GM19328 (cell line): ENCODE measurements around the gene OR52E8.

Experiments used
- ATAC-seq: cut with Tn5 transposase; IDR thresholded peaks from one replicate; pipeline ENCODE4 v1.9.1; 2021; ENCODE audit warnings: mild to moderate bottlenecking, moderate library complexity; ENCODE audit not compliant: unreplicated experiment

The OR52E8 gene

DNA sequence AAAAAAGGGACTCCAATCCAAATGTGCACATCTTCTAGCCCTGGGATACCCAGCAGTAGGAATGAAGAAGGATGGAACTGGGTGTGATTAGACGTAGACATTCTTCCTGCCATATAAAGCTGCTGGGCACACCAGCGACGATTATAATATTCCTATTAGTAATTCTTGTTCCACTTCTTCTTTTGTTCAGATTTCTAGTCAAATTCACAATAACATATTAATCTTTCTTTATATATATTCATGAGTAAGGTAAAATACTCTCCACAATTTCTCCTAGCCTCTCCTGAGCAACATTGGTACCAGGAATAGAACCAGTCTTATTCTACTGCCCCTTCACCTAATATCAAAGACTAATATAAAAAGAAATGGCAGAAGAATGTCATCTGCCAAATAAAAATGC lies at the start of gene OR52E8:
Gene OR52E8 (minus strand): TSS at position 101 of the 400 bp plus-strand sequence. CDS start 0 bp downstream, at position 101.
- no peak for ATAC-seq

- no peak for ATAC-seq
These were observed 42.0 kb upstream of the OR52E8 start for GRCh38 chr11:5899534-5899933.

DNA sequence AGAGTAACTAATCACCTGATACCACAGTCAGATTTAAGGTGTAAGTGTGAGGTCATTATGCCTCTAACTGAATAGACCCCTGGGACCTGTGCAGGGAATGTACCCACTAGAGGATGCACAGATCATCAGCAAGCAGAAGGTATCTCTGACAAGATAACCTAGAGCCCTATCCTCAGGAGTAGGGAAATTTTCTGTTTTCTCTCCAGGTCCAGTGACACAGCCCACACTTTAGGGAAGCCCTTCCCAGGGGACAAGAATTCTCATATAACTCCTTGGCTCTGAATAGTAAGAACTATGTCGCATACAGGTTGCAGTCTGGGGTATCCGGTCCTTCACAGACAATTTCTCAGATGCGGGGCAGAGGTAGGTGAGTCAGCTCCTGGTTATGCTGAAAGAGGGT lies 35.4 kb upstream of the OR52E8 start, which contains the start of gene OR52E5:
Gene OR52E5 (plus strand): TSS at position 301 of the 400 bp plus-strand sequence. CDS start 7,569 bp downstream, outside the sequence.
- no peak for ATAC-seq

GRCh38 chr11:5891216-5891800 lies 33.8 kb upstream of the OR52E8 start:
- ATAC-seq: no peak

- no peak for ATAC-seq
These were observed 30.2 kb upstream of the OR52E8 start for GRCh38 chr11:5887661-5888060.

GRCh38 chr11:5887172-5887571 lies 29.7 kb upstream of the OR52E8 start:
- ATAC-seq: no peak

- ATAC-seq: no peak
These were observed 24.3 kb upstream of the OR52E8 start for GRCh38 chr11:5881756-5882155.

- no peak for ATAC-seq
These were observed 22.8 kb upstream of the OR52E8 start, which contains the start of gene OR52E4 for GRCh38 chr11:5880329-5880728. Gene OR52E4, plus strand, starts transcription at chr11:5880629. Its CDS starts 3,664 bp downstream, at chr11:5884293.

DNA sequence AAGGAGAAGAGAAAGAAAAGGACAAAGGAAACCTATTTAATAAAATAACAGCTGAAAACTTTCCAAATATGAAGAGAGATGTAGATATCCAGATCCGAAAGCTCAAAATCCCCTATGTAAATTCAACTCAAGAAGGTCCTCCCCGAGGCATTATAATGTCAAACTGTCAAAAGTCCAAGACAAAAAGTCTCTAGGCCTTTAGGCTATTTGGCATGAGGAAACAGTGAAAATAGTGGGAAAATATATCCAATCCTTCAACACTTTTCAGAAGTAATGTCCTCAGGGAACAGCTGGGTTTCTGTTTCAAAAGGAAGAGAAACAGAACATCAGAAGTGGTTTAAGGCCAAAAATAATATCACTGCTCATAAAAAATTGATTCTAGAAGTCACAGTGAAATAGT lies 21.1 kb upstream of the OR52E8 start:
- ATAC-seq: no peak

- ATAC-seq: no peak
These were observed 8.3 kb upstream of the OR52E8 start for GRCh38 chr11:5865826-5866225.

DNA sequence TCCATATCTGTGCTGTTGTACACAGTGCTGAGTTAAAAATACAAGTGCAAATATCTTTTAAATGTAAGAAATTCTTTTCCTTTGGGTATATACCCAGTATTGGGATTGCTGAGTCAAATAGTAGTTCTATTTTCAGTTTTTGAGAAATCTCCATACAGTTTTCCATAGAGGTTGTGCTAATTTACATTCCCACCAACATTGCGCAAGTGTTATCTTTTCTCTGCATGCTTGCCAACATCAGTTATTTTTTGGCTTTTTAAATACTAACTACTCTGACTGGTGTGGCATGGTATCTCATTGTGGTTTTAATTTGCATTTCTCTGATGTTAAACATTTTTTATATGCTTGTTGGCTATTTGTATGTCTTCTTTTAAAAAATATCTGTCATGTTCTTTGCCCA lies 6.5 kb downstream of the OR52E8 start:
- ATAC-seq: no peak

DNA sequence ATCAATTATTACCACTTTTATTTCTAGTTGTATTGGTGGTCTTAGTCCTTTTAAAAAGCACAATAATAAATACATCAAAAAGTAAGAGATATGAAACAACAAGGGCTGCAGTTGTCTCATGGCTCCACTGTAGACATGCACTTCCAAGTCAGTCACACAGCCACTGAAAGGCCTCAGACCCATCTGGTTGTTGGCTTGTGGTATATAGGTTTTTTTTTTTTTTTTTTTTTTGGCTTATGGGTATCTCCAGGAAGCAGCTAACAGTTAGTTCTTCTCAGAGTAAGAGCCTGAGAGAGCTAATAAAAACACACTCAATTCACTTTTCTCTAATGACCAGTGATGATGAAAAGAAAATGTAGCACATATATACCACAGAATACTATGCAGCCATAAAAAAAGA lies 9.8 kb downstream of the OR52E8 start:
- ATAC-seq: no peak

GRCh38 chr11:5846701-5847100 lies 10.8 kb downstream of the OR52E8 start:
- ATAC-seq: no peak

DNA sequence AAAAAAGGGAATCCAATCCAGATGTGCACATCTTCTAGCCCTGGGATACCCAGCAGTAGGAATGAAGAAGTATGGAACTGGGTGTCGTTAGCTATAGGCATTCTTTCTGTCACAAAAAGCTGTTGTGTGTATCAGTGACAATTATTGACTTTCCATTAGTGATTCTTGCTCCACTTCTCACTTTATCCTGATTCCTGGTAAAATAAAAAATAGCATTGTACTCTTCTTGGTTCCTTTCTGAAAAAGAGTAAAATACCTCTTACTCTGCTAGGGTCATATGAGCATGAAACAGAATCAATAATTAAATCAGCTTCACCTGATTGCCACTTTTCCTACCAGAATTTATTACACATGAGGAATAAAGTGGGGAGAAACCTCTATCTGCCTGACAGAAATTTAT lies 15.7 kb downstream of the OR52E8 start, which contains the start of gene OR52E6:
Gene OR52E6 (minus strand): TSS at position 101 of the 400 bp plus-strand sequence. CDS start 0 bp downstream, at position 101.
- no peak for ATAC-seq

DNA sequence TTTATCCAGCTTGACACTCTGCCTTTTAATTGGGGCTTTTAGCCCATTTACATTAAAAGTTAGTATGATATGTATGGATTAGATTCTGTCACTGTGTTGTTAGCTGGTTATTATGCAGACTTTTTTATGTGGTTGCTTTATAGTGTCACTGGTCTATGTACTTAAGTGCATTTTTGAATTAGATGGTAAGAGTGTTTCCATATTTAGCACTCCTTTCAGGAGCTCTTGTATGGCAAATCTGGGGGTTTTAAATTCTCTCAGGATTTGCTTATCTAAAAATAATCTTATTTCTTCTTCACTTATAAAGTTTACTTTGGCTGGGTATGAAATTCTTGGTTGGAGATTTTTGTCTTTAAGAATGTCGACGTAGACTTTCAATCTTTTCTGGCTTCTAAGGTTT lies 19.8 kb downstream of the OR52E8 start:
- ATAC-seq: no peak

- no peak for ATAC-seq
These were observed 24.0 kb downstream of the OR52E8 start for GRCh38 chr11:5833446-5833845.

DNA sequence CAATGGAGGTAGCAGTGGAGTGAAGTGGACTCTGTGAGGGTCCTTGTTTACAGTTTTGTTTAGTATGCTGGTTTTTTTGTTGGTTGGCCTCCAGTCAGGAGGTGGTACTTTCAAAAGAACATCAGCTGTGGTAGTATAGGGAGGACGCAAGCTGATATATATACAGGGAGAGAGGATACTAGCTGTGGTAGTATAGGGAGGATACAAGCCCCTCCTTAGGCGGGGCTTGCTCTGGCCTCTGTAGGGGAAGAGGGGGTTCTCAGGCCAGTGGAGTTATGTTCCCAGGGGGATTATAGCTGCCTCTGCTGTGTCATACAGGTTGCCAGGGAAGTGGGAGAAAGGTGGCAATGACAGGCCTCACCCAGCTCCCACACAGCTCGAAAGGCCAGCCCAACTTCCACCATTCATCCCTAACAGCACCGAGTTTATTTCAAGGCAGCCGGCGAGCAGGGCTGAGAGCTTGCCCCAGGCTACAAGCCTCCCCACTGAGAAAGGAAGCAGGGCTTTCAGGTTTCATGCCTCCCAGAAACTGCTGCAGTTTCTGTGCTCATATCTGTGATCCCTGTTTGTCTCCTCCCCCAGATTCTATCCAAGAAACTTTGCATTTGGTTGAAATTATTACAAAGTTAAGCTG lies 26.2 kb downstream of the OR52E8 start:
- no peak for ATAC-seq

- ATAC-seq: peak; percentile 64
These were observed 39.1 kb downstream of the OR52E8 start for GRCh38 chr11:5818245-5818886.

DNA sequence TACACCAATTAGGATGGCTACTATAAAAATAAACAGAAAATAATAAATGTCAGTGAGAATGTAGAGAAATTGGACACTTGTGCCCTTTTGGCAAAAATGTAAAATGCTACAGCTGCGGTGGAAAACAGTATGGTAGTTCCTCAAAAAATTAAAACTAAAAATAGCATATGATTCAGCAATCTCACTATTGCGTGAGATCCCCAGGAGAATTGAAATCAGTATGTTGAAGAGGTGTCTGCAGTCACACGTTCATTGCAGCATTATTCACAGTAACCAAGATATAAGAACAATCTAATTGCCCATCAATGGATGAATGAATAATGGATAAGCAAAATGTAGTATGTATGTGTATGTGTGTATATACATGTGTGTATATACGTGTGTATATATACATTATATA lies 42.0 kb downstream of the OR52E8 start:
- ATAC-seq: no peak

GRCh38 chr11:5809905-5810795 lies 47.3 kb downstream of the OR52E8 start:
- no peak for ATAC-seq

DNA sequence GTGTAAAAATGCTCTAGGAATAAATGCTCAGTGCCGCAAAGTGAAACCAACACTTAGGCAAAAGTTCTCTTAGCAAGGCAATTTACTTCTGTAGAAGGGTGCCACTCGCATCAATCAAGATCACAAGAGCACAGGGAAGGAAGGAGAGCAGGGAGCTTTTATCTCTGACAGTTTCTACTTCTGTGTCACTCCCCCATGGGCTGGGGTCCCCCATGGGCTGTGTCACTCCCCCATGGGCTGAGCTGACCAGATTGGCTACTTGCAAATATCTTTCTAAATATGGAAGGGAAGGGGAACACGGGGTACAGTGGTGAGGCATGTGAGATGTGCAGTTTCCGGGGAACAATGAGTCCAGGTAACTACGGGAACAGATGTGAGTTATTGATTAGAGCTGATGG lies 48.4 kb downstream of the OR52E8 start:
- ATAC-seq: peak; percentile 42
